Measurements from ENCODE around the gene IGSF10.

IGSF10 gene

DNA sequence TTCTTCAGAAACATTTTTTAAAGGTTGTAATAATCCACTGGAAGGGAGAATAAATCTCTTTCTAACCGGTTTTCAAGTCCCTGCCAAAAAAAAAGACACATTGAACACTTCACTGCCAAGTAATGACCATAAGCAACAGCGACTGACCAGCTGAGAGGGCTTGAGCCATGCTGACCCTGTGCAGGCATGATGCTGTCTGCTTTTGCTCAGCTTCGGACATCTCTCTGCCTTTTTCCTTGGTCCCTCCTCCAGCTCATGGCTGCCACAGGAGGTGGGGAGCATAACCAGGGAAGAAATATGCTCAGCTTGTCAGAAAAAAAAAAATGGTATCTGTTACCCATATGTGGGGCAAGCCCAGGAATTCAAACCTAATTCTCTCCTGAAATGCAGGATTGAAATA is 1.5 kb downstream of the IGSF10 start:
- no peak for DNase-seq

- DNase-seq = no peak
Measured at GRCh38 chr3:151456065-151456464, 4.8 kb downstream of the IGSF10 start.

DNA sequence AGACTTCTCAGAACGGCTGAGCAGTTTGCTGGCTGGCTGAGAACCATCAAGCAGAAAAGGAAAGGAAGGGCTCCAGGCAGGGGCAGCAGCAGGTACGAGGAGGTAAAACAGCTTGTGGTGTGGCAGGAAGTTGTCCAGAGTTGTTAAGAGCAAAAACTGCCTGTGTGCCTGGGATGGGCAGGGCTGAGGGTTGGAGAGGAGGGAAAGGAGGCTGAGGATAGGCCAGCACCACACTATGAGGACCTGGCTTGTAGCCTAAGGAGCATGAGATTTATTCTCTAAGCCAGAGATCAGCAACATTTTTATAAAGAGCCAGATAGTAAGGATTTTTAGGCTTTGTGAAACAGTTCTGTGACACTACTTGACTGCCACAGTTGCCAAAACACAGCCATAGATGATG is 8.0 kb downstream of the IGSF10 start:
- DNase-seq = no peak

- no peak for DNase-seq
Measured at GRCh38 chr3:151452368-151452767, 8.5 kb downstream of the IGSF10 start.

GRCh38 chr3:151446002-151446340 is 14.9 kb downstream of the IGSF10 start:
- DNase-seq = no peak

DNA sequence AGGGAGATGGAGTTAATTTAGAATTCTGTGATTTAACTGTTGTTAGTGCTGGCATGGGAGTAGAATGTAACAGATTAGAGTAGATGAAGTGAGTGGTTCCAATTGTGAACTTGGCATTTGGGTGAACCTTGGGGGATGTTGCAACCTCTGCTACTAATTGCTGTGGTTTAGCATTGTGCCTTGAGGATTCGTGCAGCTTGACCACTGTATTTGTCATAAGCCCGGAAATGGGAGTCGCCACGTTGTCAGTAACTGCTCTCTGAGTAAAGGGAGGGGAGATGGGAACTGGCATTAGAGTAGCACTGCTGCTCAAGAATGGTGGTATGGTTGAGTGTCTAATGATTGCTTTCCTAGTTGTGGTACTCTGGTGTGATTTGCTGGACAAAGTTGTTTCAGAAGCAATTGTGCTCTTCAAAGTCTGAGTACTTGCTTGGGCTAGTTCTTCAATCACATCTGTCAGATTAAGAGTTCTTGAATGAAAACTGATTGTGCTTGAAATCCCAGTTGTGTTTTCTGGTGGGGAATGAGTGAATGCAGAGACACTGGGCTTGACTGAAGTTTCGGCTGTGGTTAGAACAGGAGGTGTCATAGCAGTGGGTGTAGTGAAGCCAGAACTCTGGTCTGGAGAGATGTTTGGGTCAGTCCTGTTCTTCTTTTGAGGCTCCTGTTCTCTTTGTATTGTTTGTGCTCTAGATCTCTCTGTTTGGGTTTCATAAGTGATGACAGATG is 15.4 kb downstream of the IGSF10 start:
- no peak for DNase-seq

GRCh38 chr3:151443583-151443982 is 17.3 kb downstream of the IGSF10 start:
- DNase-seq = no peak

DNA sequence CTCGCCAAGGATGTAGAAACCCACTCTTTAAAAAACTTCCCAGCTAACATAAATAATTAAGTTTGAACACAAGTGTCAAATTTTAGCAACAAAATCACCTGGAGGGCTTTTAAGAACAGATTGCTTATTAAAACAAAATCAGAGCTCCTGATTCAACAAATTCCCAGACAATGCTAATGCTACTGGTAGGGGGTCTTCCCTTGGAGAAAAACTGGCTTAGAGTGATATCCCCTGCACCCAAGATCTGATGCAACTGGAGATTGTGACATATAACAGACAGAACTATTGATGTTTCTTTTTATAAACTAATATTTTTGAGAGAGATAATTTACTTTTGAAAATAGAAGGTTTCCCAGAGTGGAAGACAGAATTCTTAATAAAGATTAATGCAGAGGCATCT is 19.9 kb downstream of the IGSF10 start:
- no peak for DNase-seq

GRCh38 chr3:151439652-151440125 is 21.2 kb downstream of the IGSF10 start:
- DNase-seq = no peak

DNA sequence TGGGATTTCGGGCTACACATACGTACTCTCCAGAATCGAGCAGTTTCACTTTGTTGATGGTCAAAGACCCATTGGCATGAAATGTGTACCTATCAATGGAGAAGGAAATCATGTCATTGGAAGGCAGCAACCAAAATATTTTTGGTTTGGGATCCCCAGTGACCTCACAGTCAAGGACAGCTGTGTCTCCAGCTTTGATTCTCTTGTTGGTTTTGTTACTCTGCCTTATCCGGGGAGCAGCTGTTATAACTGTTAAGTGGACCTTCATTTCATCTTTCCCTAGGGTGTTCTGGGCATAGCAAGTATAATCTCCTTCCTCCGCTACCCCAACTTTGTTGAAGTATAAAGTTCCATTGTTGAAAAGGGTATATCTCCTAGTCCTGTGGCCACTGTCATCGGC is 23.0 kb downstream of the IGSF10 start:
- no peak for DNase-seq

GRCh38 chr3:151436675-151437446 is 24.0 kb downstream of the IGSF10 start:
- DNase-seq = no peak

GRCh38 chr3:151434151-151434890 is 26.5 kb downstream of the IGSF10 start:
- no peak for DNase-seq

DNA sequence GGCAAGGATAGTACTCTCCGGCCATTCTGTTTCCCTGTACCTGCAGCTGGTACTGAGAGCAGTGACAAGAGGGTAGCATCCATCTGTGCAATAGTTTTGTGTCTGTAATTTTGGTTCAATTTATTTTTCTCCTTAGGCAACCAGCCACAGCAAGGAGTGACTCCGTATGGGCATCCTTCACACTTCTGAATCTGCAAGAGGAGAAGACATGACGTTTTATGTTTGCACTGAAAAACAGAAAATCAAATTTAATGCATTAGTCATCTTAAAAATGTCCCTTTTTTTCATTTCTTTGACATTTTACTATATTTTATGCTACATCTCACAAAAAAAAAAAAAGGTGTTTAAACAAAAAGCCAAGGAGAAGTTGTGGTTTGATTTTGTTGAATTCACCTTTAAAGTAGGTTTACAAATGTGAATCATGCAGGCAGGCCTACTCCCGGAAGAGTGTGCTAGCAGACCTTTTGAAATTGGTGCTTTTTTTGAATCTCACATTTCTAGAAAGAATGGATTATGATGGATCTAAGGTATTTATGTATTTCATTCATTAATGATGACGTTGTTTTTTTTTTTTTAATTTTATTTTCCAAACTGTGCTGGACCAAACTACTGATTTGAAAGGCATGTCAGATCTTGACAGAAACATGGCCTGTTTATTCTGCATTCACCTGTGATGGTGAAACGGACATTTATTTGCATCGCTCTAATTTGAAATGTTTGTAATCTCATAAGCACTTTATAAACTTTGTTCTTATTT is 28.1 kb downstream of the IGSF10 start:
- no peak for DNase-seq

DNA sequence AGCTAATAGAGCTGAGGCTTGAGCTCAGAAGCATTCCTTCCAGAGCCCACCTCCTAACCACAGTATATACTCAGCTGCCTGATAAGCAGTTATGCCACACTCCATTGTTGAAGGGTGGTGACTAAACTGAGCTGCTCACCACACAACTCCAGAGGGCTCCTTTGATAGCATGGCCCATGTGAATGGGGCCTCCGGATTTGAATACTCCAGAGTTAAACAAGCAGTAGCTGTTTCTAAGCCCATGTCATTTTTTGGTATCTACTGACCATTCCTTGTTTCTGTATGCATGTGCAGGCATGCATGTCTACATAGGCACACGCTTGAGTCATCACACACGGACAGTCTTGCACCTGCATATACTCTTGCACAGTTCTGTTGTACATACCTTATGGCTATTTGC is 28.9 kb downstream of the IGSF10 start:
- no peak for DNase-seq

DNA sequence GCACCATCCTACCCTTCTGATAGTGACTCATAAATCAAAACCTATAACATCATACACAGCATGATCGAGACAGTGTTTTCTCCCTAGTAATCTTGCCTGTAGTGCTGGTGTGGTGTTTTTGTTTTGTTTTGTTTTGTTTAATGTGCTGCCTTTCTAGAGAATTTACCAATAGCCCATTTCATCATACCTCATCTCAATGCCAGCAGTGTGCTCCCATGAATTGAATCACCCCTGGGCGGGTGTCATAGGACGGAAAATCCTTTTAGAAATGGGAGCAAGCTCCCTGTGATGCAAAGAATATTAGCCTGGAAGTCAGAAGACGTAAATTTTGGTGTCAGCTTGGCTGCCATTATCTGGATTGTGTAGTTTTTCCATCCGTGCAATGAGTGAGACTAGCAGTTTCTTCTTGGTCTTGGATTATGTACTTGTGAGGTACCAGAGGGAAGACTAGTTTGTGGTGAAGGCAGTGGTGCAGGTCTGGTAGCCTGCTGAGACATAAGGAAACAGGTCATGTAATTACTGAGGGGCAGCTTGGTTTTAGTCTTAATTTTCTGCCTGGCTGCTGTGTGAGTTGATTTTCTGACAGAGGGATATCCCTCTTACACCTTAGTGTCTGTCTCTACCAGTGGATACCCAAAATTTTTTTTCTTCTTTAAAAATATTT is 29.9 kb downstream of the IGSF10 start:
- DNase-seq = no peak

DNA sequence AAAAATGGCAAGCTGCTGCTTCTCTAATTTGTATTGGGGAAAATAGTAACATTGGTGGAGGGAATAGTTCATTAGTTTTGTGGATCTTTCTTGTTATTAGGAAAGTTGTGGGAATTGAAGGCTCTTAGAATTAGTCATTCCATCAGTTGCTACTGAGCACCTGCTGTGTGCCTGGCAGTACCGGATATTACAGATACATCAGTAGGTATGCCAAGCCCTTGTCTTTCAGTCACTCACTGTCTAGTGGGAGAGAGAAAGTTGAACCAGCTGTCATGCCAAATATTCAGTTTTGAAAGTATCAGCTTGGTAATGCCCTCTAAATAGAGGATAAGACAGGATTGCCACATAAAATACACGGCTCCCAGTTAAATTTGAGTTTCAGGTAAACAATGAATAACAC is 32.5 kb downstream of the IGSF10 start:
- no peak for DNase-seq

DNA sequence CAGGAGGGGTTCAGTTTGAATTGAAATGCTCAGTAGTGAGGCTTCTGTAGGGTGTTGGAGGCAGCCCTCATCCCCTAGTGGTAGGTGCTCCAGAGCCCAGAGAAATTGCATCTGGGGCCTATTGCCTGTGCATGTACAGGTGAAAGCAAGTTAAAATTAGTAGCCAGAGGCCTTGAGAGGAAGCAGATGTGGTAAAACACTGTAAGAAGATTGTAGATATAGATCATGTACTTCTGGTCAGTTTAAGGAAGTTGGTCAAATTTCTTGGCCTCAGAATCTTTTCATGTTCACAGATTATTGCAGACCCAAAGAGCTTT is 34.6 kb downstream of the IGSF10 start:
- no peak for DNase-seq

- no peak for DNase-seq
Measured at GRCh38 chr3:151425627-151426340, 35.1 kb downstream of the IGSF10 start.

- DNase-seq = no peak
Measured at GRCh38 chr3:151423091-151423490, 37.8 kb downstream of the IGSF10 start.

- no peak for DNase-seq
Measured at GRCh38 chr3:151421938-151422337, 38.9 kb downstream of the IGSF10 start.

DNA sequence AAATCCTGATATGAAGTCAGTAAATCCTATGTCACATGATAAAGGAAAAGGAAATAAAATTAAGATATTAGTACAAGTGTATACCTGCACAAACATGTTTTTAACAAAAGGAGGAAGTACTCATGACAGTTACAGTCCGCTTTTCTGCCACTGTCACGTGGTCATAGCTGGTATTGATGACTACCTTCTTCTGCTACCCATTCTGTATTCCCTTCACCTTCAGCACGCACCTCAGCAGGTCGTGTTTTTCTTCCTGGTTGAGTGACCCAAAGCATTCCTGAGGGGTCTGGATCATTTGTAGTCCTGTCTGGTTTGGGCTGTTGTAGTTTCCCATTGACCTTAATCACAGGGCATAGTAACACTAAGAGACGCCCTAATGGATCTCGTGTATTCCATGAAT is 41.1 kb downstream of the IGSF10 start:
- DNase-seq = no peak

- no peak for DNase-seq
Measured at GRCh38 chr3:151415289-151415688, 45.6 kb downstream of the IGSF10 start.
